ENCODE results near the gene GBA2.
A peak's percentile ranks its signal among the peaks of the same experiment; 100 is the strongest.

The GBA2 gene

GRCh38 chr9:35716230-35716629, 32.8 kb downstream of the GBA2 start:
- DNase-seq (ENCODE audit: low spot score) = no peak

- DNase-seq (ENCODE audit: low spot score) = no peak
These were observed 34.3 kb downstream of the GBA2 start for GRCh38 chr9:35714579-35715252.

- DNase-seq (ENCODE audit: low spot score) = no peak
These were observed 34.9 kb downstream of the GBA2 start for GRCh38 chr9:35714123-35714522.

GRCh38 chr9:35713578-35713977, 35.5 kb downstream of the GBA2 start:
- DNase-seq (ENCODE audit: low spot score) = no peak

GRCh38 chr9:35712762-35713400, 36.1 kb downstream of the GBA2 start:
- no peak for DNase-seq (ENCODE audit: low spot score)

GRCh38 chr9:35711501-35712428, 37.3 kb downstream of the GBA2 start:
- no peak for DNase-seq (ENCODE audit: low spot score)

GRCh38 chr9:35710818-35711500, 38.1 kb downstream of the GBA2 start:
- DNase-seq (ENCODE audit: low spot score) = no peak

- DNase-seq (ENCODE audit: low spot score) = no peak
These were observed 40.9 kb downstream of the GBA2 start for GRCh38 chr9:35708146-35708545.

GRCh38 chr9:35706951-35707350, 42.1 kb downstream of the GBA2 start:
- DNase-seq (ENCODE audit: low spot score) = no peak

GRCh38 chr9:35705836-35706430, 43.1 kb downstream of the GBA2 start:
- no peak for DNase-seq (ENCODE audit: low spot score)

GRCh38 chr9:35705372-35705771, 43.7 kb downstream of the GBA2 start:
- no peak for DNase-seq (ENCODE audit: low spot score)

- DNase-seq (ENCODE audit: low spot score) = no peak
These were observed 44.9 kb downstream of the GBA2 start for GRCh38 chr9:35703906-35704672.

- DNase-seq (ENCODE audit: low spot score) = no peak
These were observed 46.3 kb downstream of the GBA2 start for GRCh38 chr9:35702696-35703095.

- no peak for DNase-seq (ENCODE audit: low spot score)
These were observed 48.1 kb downstream of the GBA2 start for GRCh38 chr9:35700942-35701341.

GRCh38 chr9:35700031-35700430, 49.0 kb downstream of the GBA2 start:
- DNase-seq (ENCODE audit: low spot score) = no peak

GRCh38 chr9:35698231-35698630, 50.8 kb downstream of the GBA2 start:
- no peak for DNase-seq (ENCODE audit: low spot score)

GRCh38 chr9:35697486-35697885, 51.5 kb downstream of the GBA2 start:
- no peak for DNase-seq (ENCODE audit: low spot score)

GRCh38 chr9:35696520-35697215, 52.4 kb downstream of the GBA2 start:
- peak; percentile 48 for DNase-seq (ENCODE audit: low spot score)

GRCh38 chr9:35695943-35696401, 53.1 kb downstream of the GBA2 start:
- DNase-seq (ENCODE audit: low spot score) = no peak

- no peak for DNase-seq (ENCODE audit: low spot score)
These were observed 57.2 kb downstream of the GBA2 start for GRCh38 chr9:35691757-35692301.

All from COLO829 (cell line).